Epidermal melanocyte (primary cell): ENCODE data around the gene LCN2.
"Not testable (repeated sequence)": the region's sequence is repeated elsewhere in the genome, so short reads cannot be mapped to it uniquely, and the experiment has no call there.

Source experiments
- DNase-seq: peaks from one replicate; pipeline ENCODE4 v3.0.0; 2011; ENCODE audit warnings: low spot score; ENCODE audit not compliant: insufficient read length

Gene LCN2

DNA sequence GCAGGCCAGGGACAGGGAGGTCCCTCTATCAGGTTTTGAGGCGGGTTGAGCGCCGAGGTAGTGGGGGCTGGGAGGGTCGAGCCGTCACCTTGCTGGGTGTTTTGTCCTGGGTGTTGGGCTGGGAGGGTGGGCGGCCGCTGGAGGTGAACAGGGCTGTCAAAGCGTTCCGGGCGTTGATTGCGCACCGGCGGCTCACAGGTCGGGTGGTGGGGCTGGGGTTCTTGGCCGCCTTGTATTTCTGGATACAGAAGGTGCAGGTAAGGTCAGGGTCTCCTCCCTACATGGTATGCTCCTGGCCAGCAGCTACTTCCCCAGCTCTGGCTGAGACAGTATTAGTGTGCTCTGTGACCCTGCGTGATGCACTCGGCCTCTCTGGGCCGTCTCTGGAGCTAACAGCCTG lies 16.9 kb downstream of the LCN2 start:
- DNase-seq: no peak

DNA sequence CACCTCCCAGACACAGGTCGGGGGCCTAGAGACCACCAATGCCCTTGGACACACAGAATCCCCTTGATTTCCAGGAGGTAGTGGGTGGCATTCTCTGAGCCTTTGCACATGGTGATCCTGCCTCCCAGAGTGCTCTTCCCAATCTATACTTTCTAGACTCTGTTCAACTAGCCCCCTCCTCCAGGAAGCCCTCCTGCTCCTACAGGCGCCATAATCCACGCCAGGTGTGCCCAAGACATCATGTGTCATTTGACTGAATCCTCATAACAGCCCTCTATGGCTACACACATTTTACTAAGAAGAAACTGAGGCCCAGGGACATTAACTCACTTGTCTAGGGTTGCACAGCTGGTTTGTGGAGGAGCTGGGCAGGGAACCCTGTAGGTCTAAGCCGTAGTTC lies 18.0 kb downstream of the LCN2 start:
- no peak for DNase-seq

DNA sequence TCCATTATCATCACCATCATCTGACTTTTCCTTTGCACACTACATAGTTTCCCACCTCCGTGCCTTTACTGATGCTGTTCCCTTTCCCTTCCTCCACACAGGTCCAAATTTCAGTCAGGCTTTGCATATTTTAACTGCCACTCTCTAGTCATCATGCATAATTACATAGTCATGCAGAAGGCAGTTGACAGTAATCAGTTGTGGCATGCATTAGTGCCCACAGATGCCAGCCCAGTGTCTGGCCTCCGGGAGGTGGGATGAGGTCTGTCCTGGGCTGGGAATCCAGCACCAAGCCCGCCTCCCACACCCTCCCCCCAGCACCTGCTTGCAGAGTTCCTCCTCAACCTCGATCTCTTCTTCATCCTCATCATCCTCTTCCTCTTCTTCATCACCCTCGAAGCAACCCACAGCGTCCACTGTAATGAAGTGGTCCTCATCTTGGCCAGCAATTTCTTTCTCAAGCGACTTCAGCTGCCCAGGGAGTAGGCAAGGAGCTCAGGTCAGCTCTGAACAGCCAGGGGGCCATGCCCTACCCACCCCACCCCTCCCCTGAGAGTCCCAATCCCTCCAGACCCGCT lies 19.6 kb downstream of the LCN2 start:
- DNase-seq: no peak

DNA sequence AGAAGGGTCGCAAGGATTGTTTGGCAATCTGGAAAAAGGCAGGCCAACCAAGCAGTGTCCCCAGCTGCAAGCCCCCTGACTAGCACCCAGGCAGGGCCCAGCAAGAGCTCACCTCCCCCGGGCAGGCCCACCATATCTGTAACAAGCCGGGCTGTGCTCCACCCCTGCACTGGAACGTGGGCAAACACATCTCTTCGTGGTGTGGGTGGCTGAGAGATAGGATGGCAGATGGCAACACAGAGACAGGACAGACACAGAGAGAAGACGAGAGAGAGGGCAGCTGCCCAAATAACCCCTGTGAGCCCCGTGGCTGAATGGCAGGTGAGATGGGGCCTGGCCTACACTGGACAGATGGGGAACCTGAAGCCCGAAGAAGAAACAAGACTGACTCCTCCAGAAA lies 20.2 kb downstream of the LCN2 start:
- no peak for DNase-seq

DNA sequence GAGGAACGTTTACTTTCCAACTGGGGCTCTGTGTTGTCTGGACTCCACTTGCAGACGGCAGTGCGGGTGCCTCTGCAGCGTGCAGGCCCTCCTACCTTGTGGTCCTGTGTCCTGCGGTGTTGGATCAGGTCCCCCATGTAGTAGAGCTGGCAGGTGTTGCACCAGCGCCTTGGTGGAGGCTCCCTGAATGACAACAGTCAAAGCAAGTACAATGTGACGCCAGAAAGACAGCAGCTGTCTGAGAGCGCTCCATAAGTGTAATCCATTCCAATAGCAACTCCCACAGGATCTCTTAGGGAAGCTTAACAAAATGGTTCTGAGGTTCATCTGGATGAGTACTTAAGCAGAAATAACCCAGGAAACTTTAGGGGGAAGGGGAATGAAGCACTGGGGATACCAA lies 20.7 kb downstream of the LCN2 start:
- no peak for DNase-seq

DNA sequence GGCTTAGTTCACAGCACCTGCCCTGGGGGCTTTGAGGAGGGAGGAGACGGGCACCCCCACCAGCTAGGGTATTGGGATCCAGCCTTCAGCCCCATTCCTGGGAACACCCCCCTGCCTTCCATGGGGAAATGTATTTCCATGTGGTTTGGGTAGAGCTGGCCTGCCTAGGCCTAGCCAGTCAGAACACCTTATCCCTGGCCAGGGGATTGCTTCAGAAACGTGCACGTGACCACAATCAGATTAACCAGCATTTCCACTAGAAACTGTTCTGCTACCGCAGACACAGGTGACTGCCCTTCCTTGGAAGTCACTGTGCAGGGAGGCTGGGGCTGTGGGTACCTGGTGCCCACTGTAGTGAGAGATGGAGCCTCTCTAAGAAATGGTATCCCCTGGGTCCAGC lies 24.8 kb downstream of the LCN2 start:
- DNase-seq: no peak

DNA sequence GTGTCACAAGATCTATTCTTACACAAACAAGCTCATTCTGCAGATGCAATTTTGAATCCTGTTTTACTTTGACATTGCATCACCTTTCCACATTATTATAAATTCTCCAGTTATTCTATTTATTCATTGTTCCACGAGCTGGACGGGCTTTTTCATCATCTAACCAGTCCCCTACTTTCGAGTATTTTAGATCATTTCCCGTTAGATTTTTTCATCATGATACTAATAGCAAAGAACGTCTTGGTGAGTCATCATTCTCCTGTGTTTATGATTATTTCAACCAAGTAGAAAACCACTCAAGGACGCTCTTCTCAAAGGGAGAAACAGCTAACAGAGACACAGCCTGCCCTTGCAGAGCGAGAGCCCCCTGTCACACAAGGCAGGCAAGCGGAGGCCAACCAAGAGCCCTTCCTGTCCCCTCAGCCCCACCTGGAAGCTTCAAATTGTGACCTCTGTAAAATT lies 25.9 kb downstream of the LCN2 start:
- DNase-seq: no peak

DNA sequence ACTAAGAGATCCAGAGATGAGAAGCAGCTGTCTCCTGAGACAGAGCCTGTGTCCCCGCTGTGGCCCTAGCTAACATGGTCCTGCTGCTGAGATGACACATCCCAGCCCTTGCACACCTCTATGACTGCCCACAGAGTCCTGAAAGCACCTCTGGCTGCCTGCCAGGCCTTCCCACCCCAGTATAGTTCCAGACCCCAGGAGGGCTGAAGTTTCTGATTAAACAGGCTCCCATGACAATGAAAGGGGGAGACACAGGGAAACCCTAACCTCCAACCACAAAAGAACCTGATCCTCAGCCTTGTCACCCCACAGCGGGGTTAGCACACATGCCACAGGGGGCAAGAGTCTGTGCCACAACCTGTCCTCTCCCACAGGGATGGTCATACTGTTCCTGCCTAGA lies 26.5 kb downstream of the LCN2 start:
- DNase-seq: no peak

DNA sequence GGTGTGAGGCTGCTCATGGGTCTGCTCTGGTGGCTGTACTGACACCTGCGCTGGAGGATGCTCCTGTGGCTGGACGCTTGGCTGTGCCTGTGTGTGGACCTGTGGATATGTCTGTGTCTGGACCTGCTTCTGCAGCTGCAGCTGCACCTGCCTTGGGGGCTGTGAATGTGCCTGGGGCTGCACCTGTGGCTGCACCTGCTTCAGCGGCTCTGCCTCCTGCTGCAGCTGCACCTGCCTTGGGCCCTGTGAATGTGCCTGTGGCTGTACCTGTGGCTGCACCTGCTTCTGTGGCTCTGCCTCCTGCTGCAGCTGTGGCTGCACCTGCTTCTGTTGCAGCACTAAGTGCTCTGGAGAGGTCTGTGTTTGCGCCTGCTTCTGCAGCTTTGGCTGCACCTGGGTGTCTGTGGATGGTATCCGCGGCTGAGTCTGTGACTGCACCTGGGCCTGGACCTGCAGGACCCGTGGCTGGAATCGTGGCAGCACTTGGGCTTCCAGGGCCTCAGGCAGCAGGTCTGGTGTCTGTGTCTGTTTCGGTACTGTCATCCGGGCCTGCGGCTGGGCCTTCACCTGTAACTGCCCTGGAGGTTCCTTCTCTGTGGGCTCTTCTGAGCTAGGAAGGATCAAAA lies 29.7 kb downstream of the LCN2 start:
- DNase-seq: peak; percentile 4

DNA sequence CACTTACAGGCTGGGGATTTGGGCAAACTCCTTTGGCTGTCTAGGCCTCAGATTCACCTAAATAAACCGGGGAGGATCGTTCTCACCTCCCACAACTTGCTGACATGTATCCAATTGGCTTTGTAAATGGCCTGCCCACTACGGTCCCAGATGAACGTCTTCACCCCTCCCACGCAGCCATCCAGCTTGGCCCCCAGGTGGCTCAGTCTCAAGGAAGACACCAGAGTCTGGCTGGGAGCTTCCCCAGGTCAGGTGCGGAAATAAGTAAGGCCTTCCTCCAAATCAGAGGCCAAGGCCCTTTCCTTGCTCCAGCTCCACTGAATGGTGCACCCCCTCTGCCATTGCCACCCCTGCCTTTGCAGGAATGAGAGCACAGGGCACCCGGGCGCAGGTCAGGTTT lies 30.7 kb downstream of the LCN2 start:
- DNase-seq: no peak

DNA sequence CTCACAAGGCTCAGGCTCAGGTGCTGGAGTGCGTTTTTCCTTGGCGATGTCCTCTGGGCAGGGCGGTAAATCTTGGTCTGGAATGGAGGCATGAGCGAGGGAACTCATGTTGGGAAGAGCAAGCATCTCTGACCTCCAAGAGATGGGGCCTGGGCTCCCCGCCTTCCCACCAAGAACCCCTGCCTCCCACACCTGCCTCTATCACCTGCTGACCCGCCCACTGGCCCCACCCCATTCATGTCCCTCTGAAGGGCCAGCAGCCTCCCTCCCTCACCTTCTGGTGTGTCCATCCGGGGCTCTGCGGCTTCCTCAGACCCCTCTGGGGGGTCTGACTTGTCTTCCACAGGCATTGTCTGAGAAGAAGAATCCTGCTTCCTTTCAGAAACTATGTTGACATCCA lies 31.2 kb downstream of the LCN2 start:
- no peak for DNase-seq

DNA sequence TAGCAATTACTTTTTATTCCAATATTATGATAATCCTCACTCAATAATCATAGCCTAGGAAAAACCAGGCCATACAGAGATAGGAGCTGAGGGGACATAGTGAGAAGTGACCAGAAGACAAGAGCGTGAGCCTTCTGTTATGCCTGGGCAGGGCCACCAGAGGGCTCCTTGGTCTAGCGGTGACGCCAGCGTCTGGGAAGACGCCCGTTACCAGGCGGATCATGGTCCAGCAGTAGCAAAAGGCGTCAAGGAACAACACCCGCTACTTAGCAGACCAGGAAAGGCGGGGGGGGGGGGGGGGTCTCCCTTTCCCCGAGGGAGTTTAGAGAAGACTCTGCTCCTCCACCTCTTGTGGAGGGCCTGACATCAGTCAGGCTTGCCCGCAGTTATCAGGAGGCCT lies 32.2 kb downstream of the LCN2 start:
- DNase-seq: not testable (repeated sequence)

DNA sequence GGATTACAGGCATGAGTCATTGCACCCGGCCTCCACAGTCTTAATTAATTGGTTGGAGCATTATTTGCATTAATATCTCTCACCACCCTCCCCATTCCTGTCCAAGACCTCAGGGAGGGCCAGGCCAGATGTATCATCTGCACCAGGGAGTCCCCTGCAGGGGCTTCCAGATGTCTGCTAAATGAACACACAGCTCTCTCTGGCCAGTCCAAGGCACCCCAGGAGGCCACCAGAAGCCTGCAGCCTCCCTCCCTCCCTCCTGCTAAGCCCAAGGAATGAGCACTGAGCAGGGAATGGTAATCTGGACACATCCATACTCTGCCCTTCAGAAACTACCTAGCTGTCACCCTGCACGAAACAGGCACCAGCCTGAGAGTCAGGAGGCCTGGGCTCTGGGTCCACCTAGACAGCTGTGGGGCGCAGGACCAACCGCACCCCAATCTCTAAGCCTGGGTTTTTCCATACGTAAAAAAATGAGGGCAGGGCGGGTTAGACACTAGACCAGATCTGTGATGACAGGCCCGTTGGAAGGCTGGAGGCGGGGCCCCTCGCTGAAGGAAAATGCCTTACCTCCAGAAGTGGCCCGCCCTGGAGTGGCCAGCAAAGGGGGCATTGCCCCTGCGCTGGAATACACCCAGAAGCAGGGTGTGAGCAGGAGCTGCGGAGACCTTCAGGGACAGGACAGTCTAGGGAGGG lies 33.8 kb downstream of the LCN2 start:
- no peak for DNase-seq

DNA sequence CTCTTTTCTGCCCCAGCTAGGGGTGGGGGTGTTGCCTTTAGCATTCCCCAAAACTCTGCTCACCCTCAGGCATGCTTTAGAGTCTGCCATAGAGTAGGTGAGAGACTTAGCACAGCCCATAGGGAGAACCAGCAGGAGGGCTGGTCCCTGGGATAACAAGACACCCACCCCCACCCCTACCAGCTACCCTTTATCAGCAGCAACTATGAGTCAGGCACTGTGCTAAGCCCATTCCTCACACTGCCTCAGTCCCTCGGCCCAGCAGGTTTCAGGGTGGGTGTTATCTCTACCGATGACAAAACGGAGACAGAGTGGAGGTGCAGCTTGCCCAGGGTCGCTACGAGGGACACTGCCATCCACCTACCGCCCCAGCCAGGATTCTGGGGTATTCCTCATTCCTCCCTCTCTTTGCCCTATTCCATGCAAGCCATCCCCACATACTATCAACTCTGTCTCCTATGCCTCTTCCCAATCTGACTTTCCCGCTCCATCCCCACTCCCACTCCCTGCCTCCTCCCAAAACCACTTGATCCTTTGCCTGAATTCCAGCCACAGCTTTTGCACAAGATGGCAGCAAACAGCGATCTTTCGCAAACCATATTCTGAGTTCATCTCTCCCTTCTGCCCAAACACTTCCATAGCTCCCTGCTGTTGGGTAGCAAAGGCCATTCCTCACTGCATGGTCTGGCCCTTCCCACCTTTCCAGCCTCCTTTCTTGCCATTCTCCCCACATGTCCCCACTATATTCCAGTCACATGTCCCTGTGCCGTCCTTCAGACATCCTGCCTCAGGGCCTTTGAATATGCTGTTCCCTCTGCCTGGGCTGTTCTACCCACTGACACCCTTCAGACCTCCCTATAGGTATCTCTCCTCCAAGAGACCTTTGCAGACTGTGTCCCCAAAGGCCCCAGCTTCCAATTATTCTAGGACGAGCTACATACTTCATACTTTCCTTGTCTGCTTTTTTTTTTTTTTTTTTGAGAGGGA lies 37.0 kb downstream of the LCN2 start:
- DNase-seq: no peak

DNA sequence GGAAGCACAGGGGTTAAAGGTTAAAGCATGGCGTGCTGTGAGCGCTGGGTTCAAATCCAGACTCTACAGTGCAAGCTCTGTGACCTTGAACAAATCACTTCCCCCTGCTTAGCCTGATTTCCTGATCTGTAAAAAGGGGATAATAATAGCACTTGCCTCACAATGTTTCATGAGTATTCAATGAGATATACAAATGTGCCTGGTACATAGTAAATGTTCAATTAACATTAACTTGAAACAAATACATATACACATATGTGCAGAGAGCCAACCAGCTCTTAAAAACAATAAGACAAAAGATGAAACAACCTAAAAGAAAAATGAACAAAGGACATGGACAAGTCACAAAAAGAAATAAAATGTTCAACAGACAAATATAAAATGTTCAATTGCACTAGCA lies 38.1 kb downstream of the LCN2 start:
- no peak for DNase-seq

DNA sequence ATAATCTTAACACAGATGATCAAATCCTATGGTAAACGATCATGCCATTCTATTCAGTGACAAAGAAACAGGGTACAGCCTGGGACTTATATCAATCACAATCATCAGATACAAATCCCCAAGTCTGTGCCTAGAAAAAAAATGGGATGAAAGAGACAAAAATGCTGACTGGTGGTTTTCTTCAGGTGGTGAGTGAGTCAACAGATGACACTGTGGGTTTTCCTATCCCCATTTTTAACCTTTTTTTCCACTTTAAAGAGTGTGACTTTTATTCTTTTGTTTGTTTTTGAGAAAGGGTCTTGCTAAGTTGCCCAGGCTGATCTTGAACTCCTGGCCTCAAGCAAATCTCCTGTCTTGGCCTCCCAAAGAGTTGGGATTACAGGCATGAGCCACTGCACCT lies 39.0 kb downstream of the LCN2 start:
- no peak for DNase-seq

DNA sequence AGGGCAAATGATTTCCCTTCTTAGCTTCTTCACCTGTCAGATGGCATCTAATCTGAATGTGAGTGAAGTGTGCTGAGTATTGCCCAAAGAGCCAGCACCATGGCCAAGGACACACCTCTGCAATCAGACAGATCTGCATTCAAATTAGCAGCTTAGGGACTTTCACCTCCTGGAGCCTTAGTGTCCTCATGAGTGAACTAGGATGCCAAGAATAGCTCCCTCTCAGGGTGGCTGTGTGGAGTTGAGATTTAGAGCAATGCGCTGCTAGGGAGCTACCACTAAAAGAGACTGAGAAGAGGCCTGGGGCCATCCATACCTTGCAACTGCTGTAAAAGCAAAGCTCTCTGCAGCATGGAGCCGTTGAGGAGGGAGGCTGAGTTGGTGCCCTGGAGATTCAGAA lies 40.8 kb downstream of the LCN2 start:
- DNase-seq: no peak

DNA sequence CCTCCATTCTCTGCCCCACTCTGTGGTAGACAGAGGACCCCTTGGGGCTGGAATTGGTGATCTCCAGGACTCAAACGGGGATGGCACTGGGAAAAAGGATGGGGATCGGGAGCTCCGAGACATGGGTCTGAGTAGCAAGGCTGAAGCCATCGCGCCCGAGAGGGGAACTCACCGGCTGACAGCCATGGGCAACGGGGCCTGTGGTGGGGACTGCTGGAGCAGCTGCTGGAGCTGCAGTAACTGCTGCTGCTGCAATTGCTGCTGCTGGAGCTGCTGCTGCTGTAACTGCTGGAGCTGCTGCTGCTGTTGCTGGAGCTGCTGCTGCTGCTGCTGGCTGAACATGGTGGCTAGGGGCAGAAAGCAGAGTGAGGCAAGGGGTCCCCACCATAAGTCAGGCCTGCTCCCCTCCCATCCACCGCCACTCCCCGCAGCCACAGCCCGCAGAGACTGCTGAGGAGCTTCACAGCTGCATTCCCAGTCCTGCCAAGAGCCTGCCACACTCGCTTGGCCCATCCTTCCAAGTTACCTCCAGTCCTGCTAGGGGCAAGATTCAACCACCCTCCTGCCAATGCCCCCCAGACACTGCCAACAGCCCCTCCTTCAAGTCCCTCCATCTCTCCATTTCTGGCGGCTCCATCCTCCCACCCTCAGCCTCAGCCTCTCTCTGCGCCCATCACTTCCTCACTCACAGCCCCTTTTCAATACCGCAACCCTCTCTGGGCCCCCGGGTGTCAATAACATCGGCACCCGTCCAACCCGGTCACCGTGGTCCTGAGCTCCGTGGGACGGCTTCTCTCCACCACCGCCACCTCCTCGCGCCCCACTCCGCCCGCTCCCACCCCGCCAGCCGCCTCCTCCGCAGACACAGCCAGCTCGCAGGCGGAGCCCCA lies 41.5 kb downstream of the LCN2 start:
- no peak for DNase-seq

DNA sequence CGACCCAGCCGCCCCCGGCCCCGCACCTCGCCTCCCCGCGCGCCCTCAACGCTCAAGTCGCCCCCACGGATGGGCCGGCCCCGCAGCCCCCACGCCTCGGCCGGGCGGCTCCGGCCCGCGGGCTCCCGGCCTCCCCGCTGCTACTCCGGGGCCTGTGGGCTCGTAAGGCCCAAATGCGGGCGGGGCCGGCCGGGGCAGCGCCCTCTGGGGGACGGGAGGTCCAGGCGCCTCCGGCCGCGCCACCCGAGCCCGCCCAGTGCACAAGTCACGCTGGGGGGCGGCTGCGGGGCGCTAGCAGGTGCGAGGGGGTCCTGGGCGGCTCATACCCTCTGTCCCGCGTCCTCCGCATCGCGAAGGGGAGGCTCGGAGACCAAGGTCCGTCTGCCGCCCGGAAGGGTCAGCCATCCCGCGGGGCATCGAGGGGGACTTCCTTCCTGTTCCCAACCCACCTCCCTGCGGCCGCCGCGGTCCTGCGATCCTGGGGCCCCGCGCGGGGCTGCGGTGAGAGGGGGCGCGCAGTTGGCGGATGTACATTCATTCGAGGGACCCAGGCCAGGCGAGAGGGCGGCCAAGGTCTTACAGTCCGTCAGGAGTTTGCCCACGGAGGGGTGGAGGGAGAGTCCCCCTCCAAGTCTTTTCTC lies 42.3 kb downstream of the LCN2 start, which contains the start of gene CIZ1:
Gene CIZ1, minus strand, starts transcription at position 167 of the 641 bp plus-strand sequence. CDS start 715 bp downstream, outside the sequence.
- DNase-seq: peak; percentile 88
